Right atrium auricular region (tissue), 2 donors: ENCODE data around the gene ALPI. TPM values are rescaled to one million over a fixed set of nuclear protein-coding genes. Genes with fewer than 3 reads are reported as not detected.
"Not testable (repeated sequence)": the region's sequence is repeated elsewhere in the genome, so short reads cannot be mapped to it uniquely, and the experiment has no call there.

Experiments used
- DNase-seq: peaks from one replicate; pipeline ENCODE4 v3.0.0-alpha.2; 2019; ENCODE audit warnings: low spot score
- H3K27ac ChIP-seq, 2 donors: fragments of 200-600 bp; sonication (generic); 1 replicate in 1 of 2; 2 replicates in 1 of 2; pipeline ENCODE4 v1.5.1; 2016 to 2019
- H3K27me3 ChIP-seq, 2 donors: fragments of 200-600 bp; sonication (generic); one replicate each; pipeline versions ENCODE4 v1.5.1 to v1.6.0; 2017 to 2019
- H3K36me3 ChIP-seq: fragments of 200-600 bp; sonication (generic); one replicate; pipeline ENCODE4 v1.5.1; 2016
- H3K4me1 ChIP-seq, 2 donors: fragments of 200-600 bp; sonication (generic); one replicate each; pipeline versions ENCODE4 v1.5.1 to v1.6.0; 2017 to 2019
- H3K4me3 ChIP-seq, 2 donors: fragments of 200-600 bp; sonication (generic); 1 replicate in 1 of 2; 2 replicates in 1 of 2; pipeline ENCODE4 v1.5.1; 2017 to 2019; ENCODE audit warnings: mild to moderate bottlenecking in 1 of 2, moderate library complexity in 1 of 2
- H3K9me3 ChIP-seq, 2 donors: fragments of 200-600 bp; sonication (generic); one replicate each; pipeline ENCODE4 v1.5.1; 2019
- total RNA-seq, 2 donors: library from RNA; depleted of rRNA; stranded (reverse); fragments of >200 nt; gene quantifications; one replicate each; pipeline ENCODE4 v1.1.0, GENCODE V29; 2016
- TF ChIP-seq, protein P1 (sequence below), 2 donors: fragments of 200-600 bp; sonication (generic); IDR thresholded peaks; one replicate each; pipeline ENCODE4 v1.5.1; 2019; ENCODE audit warnings: antibody characterized with exemption in 2 of 2

The ALPI gene
- not detected for total RNA-seq

DNA sequence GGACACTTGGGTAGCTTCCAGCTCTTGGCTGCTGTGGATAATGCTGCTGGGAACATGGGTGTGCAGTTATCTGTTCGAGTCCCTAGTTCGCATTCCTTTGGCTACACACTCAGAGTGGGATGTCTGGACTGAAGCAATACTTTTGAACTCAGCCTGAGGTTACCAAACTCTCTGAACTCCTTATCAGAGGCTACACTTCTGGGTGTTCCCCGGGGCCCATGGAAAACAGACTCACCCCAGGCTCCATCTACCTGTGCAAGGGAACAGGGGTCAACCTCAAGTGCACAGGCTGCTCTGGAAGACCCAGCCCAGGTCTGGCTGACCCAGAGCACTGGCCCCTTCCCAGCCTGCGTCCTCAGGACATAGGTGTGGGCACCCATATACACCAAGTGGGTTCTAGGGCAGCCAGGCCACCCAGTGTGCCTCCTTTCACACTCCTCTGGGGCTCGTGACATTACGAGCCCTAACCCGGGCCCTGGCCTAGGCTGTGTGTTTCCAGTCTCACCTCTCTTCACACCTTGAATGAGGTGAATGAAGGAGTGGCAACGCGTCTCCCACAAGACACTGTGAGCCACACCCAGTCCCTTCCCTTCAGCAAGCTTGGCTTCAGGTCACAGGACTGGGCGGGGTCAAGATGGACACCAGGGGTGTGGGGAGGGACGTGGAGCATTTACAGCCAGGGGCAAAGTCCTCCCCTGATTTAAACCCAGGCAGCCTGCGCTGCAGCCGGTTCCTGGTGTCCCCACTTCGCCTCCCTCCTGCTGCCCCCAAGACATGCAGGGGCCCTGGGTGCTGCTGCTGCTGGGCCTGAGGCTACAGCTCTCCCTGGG, at the start of gene ALPI:
Gene ALPI (plus strand): TSS at position 728 of the 830 bp plus-strand sequence. CDS start 47 bp downstream, at position 775.
- TF ChIP-seq, protein P1, sequence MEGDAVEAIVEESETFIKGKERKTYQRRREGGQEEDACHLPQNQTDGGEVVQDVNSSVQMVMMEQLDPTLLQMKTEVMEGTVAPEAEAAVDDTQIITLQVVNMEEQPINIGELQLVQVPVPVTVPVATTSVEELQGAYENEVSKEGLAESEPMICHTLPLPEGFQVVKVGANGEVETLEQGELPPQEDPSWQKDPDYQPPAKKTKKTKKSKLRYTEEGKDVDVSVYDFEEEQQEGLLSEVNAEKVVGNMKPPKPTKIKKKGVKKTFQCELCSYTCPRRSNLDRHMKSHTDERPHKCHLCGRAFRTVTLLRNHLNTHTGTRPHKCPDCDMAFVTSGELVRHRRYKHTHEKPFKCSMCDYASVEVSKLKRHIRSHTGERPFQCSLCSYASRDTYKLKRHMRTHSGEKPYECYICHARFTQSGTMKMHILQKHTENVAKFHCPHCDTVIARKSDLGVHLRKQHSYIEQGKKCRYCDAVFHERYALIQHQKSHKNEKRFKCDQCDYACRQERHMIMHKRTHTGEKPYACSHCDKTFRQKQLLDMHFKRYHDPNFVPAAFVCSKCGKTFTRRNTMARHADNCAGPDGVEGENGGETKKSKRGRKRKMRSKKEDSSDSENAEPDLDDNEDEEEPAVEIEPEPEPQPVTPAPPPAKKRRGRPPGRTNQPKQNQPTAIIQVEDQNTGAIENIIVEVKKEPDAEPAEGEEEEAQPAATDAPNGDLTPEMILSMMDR (IDR thresholded peaks at IDR 0.05) = no peak
- Histone ChIP-seq H3K27ac (no peak within 1 kb of the TSS), H3K36me3 (no peaks in the 10 kb centered on the region), H3K9me3 (no peaks in the 10 kb centered on the region), H3K4me1 (no peaks in the 10 kb centered on the region), H3K27me3 (peaks cover 0 to 5% of the 10 kb centered on the region in 2 donors), H3K4me3 (no peak within 1 kb of the TSS)
- DNase-seq = no peak

DNA sequence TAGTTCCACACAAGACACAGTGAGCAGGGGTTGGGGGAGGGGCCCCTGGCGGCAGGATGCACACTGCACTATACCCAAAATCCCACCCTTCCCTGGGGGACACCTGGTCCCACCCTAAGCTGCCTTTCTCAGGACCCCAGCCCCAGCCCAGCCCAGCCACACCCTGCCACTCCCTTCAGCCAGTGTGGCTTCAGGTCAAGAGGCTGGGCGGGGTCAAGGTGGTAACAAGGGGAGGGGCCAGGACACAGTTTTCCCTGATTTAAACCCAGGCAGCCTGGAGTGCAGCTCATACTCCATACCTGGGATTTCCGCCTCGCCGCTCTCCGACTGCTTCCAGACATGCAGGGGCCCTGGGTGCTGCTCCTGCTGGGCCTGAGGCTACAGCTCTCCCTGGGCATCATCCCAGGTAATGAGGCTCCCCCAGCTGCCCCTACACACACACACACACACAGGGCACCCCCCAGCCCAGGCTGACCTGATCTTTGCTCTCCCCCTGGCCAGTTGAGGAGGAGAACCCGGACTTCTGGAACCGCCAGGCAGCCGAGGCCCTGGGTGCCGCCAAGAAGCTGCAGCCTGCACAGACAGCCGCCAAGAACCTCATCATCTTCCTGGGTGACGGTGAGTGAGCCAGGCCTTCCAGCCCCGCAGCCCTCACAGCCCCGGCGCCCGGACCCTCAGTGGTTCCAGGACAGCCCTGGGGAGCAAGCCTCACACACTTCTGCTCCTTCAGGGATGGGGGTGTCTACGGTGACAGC, 49.2 kb upstream of the ALPI start, which contains the start of gene ALPG:
Gene ALPG (plus strand): TSS at position 289 of the 755 bp plus-strand sequence. CDS start 51 bp downstream, at position 340.
- Histone ChIP-seq H3K4me1 (no peaks in the 10 kb centered on the region), H3K27me3 (no peaks in the 10 kb centered on the region), H3K4me3 (no peak within 1 kb of the TSS), H3K9me3 (no peaks in the 10 kb centered on the region), H3K27ac (no peak within 1 kb of the TSS), H3K36me3 (no peaks in the 10 kb centered on the region)
- no peak for DNase-seq
- TF ChIP-seq, protein P1 (IDR thresholded peaks at IDR 0.05) = no peak

DNA sequence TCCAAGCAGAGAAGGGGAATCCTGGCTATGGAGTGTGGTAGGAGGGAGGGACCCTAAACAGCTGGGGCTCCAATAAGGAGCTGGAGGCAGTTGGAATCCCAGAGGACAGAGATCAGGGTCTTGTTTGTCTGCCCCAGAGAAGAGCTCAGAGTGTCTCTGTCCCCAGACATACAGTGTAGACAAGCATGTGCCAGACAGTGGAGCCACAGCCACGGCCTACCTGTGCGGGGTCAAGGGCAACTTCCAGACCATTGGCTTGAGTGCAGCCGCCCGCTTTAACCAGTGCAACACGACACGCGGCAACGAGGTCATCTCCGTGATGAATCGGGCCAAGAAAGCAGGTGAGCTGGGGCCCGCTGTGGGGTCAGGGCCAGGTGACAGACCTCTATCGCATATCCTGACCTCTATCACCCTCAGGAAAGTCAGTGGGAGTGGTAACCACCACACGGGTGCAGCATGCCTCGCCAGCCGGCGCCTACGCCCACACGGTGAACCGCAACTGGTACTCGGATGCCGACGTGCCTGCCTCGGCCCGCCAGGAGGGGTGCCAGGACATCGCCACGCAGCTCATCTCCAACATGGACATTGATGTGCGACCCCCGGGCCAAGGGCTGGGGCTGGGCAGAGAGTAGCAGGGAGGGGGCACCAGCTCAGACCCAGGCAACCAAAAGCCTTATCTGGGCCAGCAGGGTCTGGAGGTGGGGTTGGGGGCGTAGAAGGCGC, 48.4 kb upstream of the ALPI start:
- not testable (repeated sequence) for H3K36me3 ChIP-seq, H3K9me3 ChIP-seq, H3K4me1 ChIP-seq, DNase-seq, H3K4me3 ChIP-seq, H3K27ac ChIP-seq, H3K27me3 ChIP-seq

DNA sequence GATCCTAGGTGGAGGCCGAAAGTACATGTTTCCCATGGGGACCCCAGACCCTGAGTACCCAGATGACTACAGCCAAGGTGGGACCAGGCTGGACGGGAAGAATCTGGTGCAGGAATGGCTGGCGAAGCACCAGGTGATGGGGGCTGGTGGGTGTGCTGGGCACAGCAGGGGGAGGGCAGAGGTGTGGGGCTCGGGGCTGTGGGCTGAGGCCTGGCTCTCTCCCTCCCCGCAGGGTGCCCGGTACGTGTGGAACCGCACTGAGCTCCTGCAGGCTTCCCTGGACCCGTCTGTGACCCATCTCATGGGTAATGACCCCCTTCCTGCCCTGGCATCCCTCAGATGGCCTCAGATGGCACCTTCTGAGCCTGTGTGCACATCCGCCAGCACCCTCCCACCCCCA, 47.7 kb upstream of the ALPI start:
- H3K27ac ChIP-seq, H3K4me3 ChIP-seq, H3K4me1 ChIP-seq, H3K9me3 ChIP-seq, H3K36me3 ChIP-seq, H3K27me3 ChIP-seq, DNase-seq: not testable (repeated sequence)

DNA sequence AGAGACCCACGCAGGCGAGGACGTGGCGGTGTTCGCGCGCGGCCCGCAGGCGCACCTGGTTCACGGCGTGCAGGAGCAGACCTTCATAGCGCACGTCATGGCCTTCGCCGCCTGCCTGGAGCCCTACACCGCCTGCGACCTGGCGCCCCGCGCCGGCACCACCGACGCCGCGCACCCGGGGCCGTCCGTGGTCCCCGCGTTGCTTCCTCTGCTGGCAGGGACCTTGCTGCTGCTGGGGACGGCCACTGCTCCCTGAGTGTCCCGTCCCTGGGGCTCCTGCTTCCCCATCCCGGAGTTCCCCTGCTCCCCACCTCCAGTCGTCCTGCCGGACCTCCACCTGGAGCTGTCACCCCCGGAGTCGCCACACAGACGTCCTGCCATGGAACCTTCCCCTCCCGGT, 46.3 kb upstream of the ALPI start:
- H3K36me3 ChIP-seq, H3K27me3 ChIP-seq, H3K9me3 ChIP-seq, H3K27ac ChIP-seq, H3K4me1 ChIP-seq, H3K4me3 ChIP-seq, DNase-seq: not testable (repeated sequence)

DNA sequence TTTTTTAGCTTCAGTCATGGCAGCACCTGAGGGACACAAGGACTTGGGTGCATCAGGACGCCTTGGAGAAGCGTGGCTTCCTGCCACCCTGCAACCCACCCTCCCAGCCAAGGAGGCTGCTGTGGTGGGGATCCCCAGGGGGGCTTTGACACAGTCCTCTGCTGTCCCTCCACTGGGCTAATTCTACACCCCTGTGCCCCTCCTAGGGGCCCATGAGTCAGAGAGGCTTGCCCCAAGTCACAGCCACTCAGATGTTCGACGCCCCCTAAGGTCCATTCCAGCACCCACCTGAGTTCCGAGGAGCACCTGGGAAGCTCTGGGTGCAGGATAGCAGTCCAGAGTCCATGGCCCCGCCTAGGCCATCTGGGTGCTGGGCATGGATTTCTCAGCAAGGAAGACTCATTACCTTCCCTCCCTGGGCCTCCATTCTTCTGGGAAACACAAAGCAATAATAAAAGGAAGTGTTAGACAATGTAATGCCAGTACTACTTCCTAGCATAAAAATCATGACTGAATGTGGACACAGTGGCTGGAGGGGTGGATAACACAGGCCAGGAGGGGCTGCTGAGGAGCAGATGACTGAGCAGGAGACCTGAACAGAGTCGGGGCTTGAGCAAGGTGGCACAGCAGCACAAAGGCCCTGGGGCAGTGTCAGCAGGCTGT, 45.6 kb upstream of the ALPI start:
- Histone ChIP-seq H3K27ac (no peak overlapping the region), H3K9me3 (no peaks in the 10 kb centered on the region), H3K27me3 (no peaks in the 10 kb centered on the region), H3K4me3 (no peak overlapping the region), H3K36me3 (no peaks in the 10 kb centered on the region), H3K4me1 (no peaks in the 10 kb centered on the region)
- DNase-seq = no peak
- TF ChIP-seq, protein P1 (IDR thresholded peaks at IDR 0.05) = no peak
